HG02970 (cell line): ENCODE measurements around the gene GID8.

Experiments used
- ATAC-seq: cut with Tn5 transposase; IDR thresholded peaks from one replicate; pipeline ENCODE4 v1.9.1; 2021; ENCODE audit warnings: mild to moderate bottlenecking, moderate library complexity, moderate number of reproducible peaks; ENCODE audit not compliant: unreplicated experiment, low FRiP score

The GID8 gene

GRCh38 chr20:62901891-62902290, 36.1 kb upstream of the GID8 start:
- no peak for ATAC-seq

GRCh38 chr20:62902926-62903615, 34.9 kb upstream of the GID8 start:
- ATAC-seq: no peak

GRCh38 chr20:62905536-62906117, 32.3 kb upstream of the GID8 start:
- ATAC-seq: no peak

- ATAC-seq: no peak
These were observed 31.7 kb upstream of the GID8 start for GRCh38 chr20:62906209-62906608.

GRCh38 chr20:62906647-62907375, 31.1 kb upstream of the GID8 start:
- ATAC-seq: no peak

- no peak for ATAC-seq
These were observed 30.3 kb upstream of the GID8 start for GRCh38 chr20:62907384-62908317.

GRCh38 chr20:62908971-62909791, 28.8 kb upstream of the GID8 start:
- ATAC-seq: no peak

GRCh38 chr20:62910217-62910766, 27.7 kb upstream of the GID8 start:
- no peak for ATAC-seq

GRCh38 chr20:62910777-62911497, 27.0 kb upstream of the GID8 start:
- ATAC-seq: no peak

- no peak for ATAC-seq
These were observed 26.2 kb upstream of the GID8 start for GRCh38 chr20:62911701-62912280.

GRCh38 chr20:62913043-62913630, 24.8 kb upstream of the GID8 start:
- no peak for ATAC-seq

- no peak for ATAC-seq
These were observed 23.5 kb upstream of the GID8 start for GRCh38 chr20:62914436-62914835.

GRCh38 chr20:62914970-62915457, 22.9 kb upstream of the GID8 start:
- no peak for ATAC-seq

GRCh38 chr20:62916703-62917476, 21.1 kb upstream of the GID8 start:
- no peak for ATAC-seq

GRCh38 chr20:62917720-62918119, 20.2 kb upstream of the GID8 start:
- no peak for ATAC-seq

- ATAC-seq: no peak
These were observed 19.8 kb upstream of the GID8 start for GRCh38 chr20:62918147-62918546.

GRCh38 chr20:62918831-62919230, 19.1 kb upstream of the GID8 start:
- ATAC-seq: no peak
